Type B pancreatic cell (in vitro differentiated cells): ENCODE measurements around the gene LENG1. TPM values are rescaled to one million over a fixed set of nuclear protein-coding genes. Genes with fewer than 3 reads are reported as not detected.
A peak's percentile ranks its signal among the peaks of the same experiment; 100 is the strongest.

ENCODE experiments used
- DNase-seq: peaks from one replicate; pipeline ENCODE4 v3.0.0; 2021; ENCODE audit warnings: mixed read lengths; ENCODE audit not compliant: unreplicated experiment; ENCODE audit errors: extremely low spot score
- H3K27ac Mint-ChIP-seq: 2 replicates; pipeline ENCODE4 v1.8.0; 2021; ENCODE audit warnings: mild to moderate bottlenecking, mixed read lengths
- H3K27me3 Mint-ChIP-seq: 2 replicates; pipeline ENCODE4 v1.8.0; 2021; ENCODE audit warnings: mixed read lengths
- H3K36me3 Mint-ChIP-seq: 2 replicates; pipeline ENCODE4 v1.8.0; 2021; ENCODE audit warnings: mixed read lengths
- H3K4me1 Mint-ChIP-seq: one replicate; pipeline ENCODE4 v1.8.0; 2021; ENCODE audit warnings: mixed read lengths; ENCODE audit not compliant: unreplicated experiment
- H3K4me3 Mint-ChIP-seq: 2 replicates; pipeline ENCODE4 v1.8.0; 2021; ENCODE audit warnings: mild to moderate bottlenecking, mixed read lengths
- H3K9me3 Mint-ChIP-seq: 2 replicates; pipeline ENCODE4 v1.8.0; 2021; ENCODE audit warnings: mixed read lengths
- CTCF ChIP-seq: fragments of 200-600 bp; sonication (generic); conservative IDR thresholded peaks from 2 replicates; pipeline ENCODE4 v1.5.0; 2021; ENCODE audit warnings: antibody characterized with exemption, mild to moderate bottlenecking
- total RNA-seq: library from RNA; stranded (reverse); gene quantifications from 2 replicates; pipeline ENCODE4 v1.2.1, GENCODE V29; 2021; ENCODE audit warnings: low replicate concordance

Gene LENG1
- total RNA-seq, 1 donor from 2014 or later: 6.6 TPM

GRCh38 chr19:54145541-54146158 lies 13.9 kb downstream of the LENG1 start:
- TF ChIP-seq CTCF: no peak
- Mint-ChIP-seq H3K9me3 (no peaks in the 10 kb centered on the region), H3K4me1 (peaks cover 2% of the 10 kb centered on the region), H3K4me3 (no peak overlapping the region), H3K27ac (no peak overlapping the region), H3K36me3 (peaks cover 17% of the 10 kb centered on the region), H3K27me3 (no peaks in the 10 kb centered on the region)
- DNase-seq: no peak

- Mint-ChIP-seq H3K4me3 (peak overlapping the region; percentile 63), H3K36me3 (peaks cover 9% of the 10 kb centered on the region), H3K27ac (peak overlapping the region; percentile 62), H3K27me3 (no peaks in the 10 kb centered on the region), H3K4me1 (peaks cover 8% of the 10 kb centered on the region), H3K9me3 (no peaks in the 10 kb centered on the region)
- TF ChIP-seq CTCF: no peak
- DNase-seq: no peak
Measured at GRCh38 chr19:54142166-54142780, 17.2 kb downstream of the LENG1 start.

GRCh38 chr19:54141356-54141755 lies 18.2 kb downstream of the LENG1 start:
- Mint-ChIP-seq H3K27ac (no peak overlapping the region), H3K4me3 (peak overlapping the region; percentile 63), H3K27me3 (no peaks in the 10 kb centered on the region), H3K9me3 (no peaks in the 10 kb centered on the region), H3K36me3 (peaks cover 4% of the 10 kb centered on the region), H3K4me1 (peaks cover 9% of the 10 kb centered on the region)
- no peak for TF ChIP-seq CTCF
- DNase-seq: no peak

GRCh38 chr19:54138489-54139256 lies 20.8 kb downstream of the LENG1 start:
- H3K4me3 Mint-ChIP-seq: peak overlapping the region; percentile 92
- H3K36me3 Mint-ChIP-seq: peaks cover 3% of the 10 kb centered on the region
- H3K27me3 Mint-ChIP-seq: peaks cover 5% of the 10 kb centered on the region
- H3K9me3 Mint-ChIP-seq: no peaks in the 10 kb centered on the region
- no peak for DNase-seq
- H3K4me1 Mint-ChIP-seq: peaks cover 16% of the 10 kb centered on the region
- peak overlapping the region; percentile 95 for H3K27ac Mint-ChIP-seq
- no peak for TF ChIP-seq CTCF

GRCh38 chr19:54137699-54138488 lies 21.6 kb downstream of the LENG1 start, which contains the start of gene CNOT3:
Gene CNOT3, plus strand, starts transcription at chr19:54137762. Its CDS starts 5,217 bp downstream, at chr19:54142979.
- peak within 1 kb of the TSS; percentile 95 for H3K4me3 Mint-ChIP-seq
- peak; percentile 48 for TF ChIP-seq CTCF
- DNase-seq: no peak
- H3K36me3 Mint-ChIP-seq: peaks cover 3% of the 10 kb centered on the region
- no peaks in the 10 kb centered on the region for H3K9me3 Mint-ChIP-seq
- peaks cover 5% of the 10 kb centered on the region for H3K27me3 Mint-ChIP-seq
- H3K4me1 Mint-ChIP-seq: peaks cover 16% of the 10 kb centered on the region
- peak within 1 kb of the TSS; percentile 95 for H3K27ac Mint-ChIP-seq
